G401.6 (cell line): ENCODE data around the gene DNASE1L1.

Experiments used
- FAIRE-seq: peaks from 2 replicates; lab custom pipeline; 2012; peaks lifted over from hg19 to GRCh38; lab: Jason Lieb, UNC

Gene DNASE1L1

GRCh38 chrX:154409222-154409871 is at the start of gene DNASE1L1:
TSS of gene DNASE1L1 (minus strand) at chrX:154409254. CDS start at chrX:154405568, 3,686 bp downstream.
- FAIRE-seq = peak; percentile 96

- FAIRE-seq = no peak
Observed at GRCh38 chrX:154458116-154458953, 49.3 kb upstream of the DNASE1L1 start, which contains the start of gene PLXNA3. TSS of gene PLXNA3 (plus strand) at chrX:154458281. CDS start at chrX:154460184, 1,903 bp downstream.

- FAIRE-seq = no peak
Observed at GRCh38 chrX:154457491-154458115, 48.5 kb upstream of the DNASE1L1 start.

GRCh38 chrX:154452823-154453222 is 43.8 kb upstream of the DNASE1L1 start:
- no peak for FAIRE-seq

- FAIRE-seq = no peak
Observed at GRCh38 chrX:154450312-154450711, 41.3 kb upstream of the DNASE1L1 start.

GRCh38 chrX:154449618-154450017 is 40.6 kb upstream of the DNASE1L1 start:
- no peak for FAIRE-seq

GRCh38 chrX:154448484-154448883 is 39.4 kb upstream of the DNASE1L1 start:
- FAIRE-seq = no peak

- FAIRE-seq = no peak
Observed at GRCh38 chrX:154446430-154446829, 37.4 kb upstream of the DNASE1L1 start.

- FAIRE-seq = no peak
Observed at GRCh38 chrX:154445776-154446175, 36.7 kb upstream of the DNASE1L1 start.

GRCh38 chrX:154444755-154445246 is 35.7 kb upstream of the DNASE1L1 start:
- FAIRE-seq = no peak

GRCh38 chrX:154443992-154444754 is 35.1 kb upstream of the DNASE1L1 start, which contains the start of gene FAM50A:
TSS of gene FAM50A (plus strand) at chrX:154444141. CDS start at chrX:154444236, 95 bp downstream.
- no peak for FAIRE-seq

GRCh38 chrX:154443479-154443910 is 34.4 kb upstream of the DNASE1L1 start:
- no peak for FAIRE-seq

- FAIRE-seq = no peak
Observed at GRCh38 chrX:154441984-154442707, 33.1 kb upstream of the DNASE1L1 start.

- FAIRE-seq = no peak
Observed at GRCh38 chrX:154441564-154441963, 32.5 kb upstream of the DNASE1L1 start.

- no peak for FAIRE-seq
Observed at GRCh38 chrX:154440623-154441357, 31.7 kb upstream of the DNASE1L1 start.

GRCh38 chrX:154439841-154440240 is 30.8 kb upstream of the DNASE1L1 start:
- no peak for FAIRE-seq

GRCh38 chrX:154437971-154438893 is 29.2 kb upstream of the DNASE1L1 start:
- no peak for FAIRE-seq

- FAIRE-seq = no peak
Observed at GRCh38 chrX:154436983-154437752, 28.1 kb upstream of the DNASE1L1 start, which contains the start of gene GDI1. TSS of gene GDI1 (plus strand) at chrX:154437154. CDS start at chrX:154437255, 101 bp downstream.
